ENCODE data around the gene ESRRA. TPM values are rescaled to one million over a fixed set of nuclear protein-coding genes. Genes with fewer than 3 reads are reported as not detected.

The ESRRA gene
- total and polyA plus RNA-seq, 9 of the 15 experiments (the other 6 are each of a cell fraction or from before 2014, with no cell fraction given), result 0.27 to 89.7 (median 23.7) TPM

- TF ChIP-seq SREBF1 (IDR thresholded peaks at IDR 0.05; ENCODE audit: borderline replicate concordance, low read depth, low read length), result no peak
- no peak for TF ChIP-seq MCM5 (IDR thresholded peaks at IDR 0.05; ENCODE audit: low read depth)
- TF ChIP-seq ZNF586 (CRISPR knock-in tag; conservative IDR thresholded peaks at IDR 0.05), result no peak
- no peak for TF ChIP-seq CBX3 (IDR thresholded peaks at IDR 0.05; ENCODE audit: borderline replicate concordance in 1 of 2, low read length in 2 of 2)
- TF ChIP-seq TCF15 (CRISPR knock-in tag; IDR thresholded peaks at IDR 0.05), result no peak
- no peak for TF ChIP-seq ZNF12 (CRISPR knock-in tag; IDR thresholded peaks at IDR 0.05)
- TF ChIP-seq GTF2E2 (tag; IDR thresholded peaks at IDR 0.05), result peak; percentile 83
- no peak for TF ChIP-seq STAT5A (IDR thresholded peaks at IDR 0.05; ENCODE audit: borderline replicate concordance, low read length)
- TF ChIP-seq FUS (optimal IDR thresholded peaks at IDR 0.05; ENCODE audit: low read depth, low read length), result no peak
- peak; percentile 35; the same call in 1 of the 2 replicates for TF ChIP-seq ETV1 (tag; conservative IDR thresholded peaks at IDR 0.05; ENCODE audit: low read depth)
- TF ChIP-seq MCM2 (IDR thresholded peaks at IDR 0.05; ENCODE audit: low read depth), result no peak
- TF ChIP-seq FIP1L1 (IDR thresholded peaks at IDR 0.05; ENCODE audit: low read depth, low read length, poor library complexity, severe bottlenecking), result no peak
- no peak for TF ChIP-seq ZNF224 (CRISPR knock-in tag; IDR thresholded peaks at IDR 0.05)
- no peak for TF ChIP-seq RBM22 (IDR thresholded peaks at IDR 0.05; ENCODE audit: low read depth, low read length, poor library complexity, severe bottlenecking)
- TF ChIP-seq ZFPM2 (CRISPR knock-in tag; IDR thresholded peaks at IDR 0.05), result 0 out of 2 replicates have a peak, but pooled peaks have one; percentile 44
- TF ChIP-seq ZBTB49 (CRISPR knock-in tag; IDR thresholded peaks at IDR 0.05; ENCODE audit: borderline replicate concordance), result no peak
- no peak for TF ChIP-seq ZNF740 (CRISPR knock-in tag; IDR thresholded peaks at IDR 0.05)
- no peak for TF ChIP-seq ZNF740 (tag; IDR thresholded peaks at IDR 0.05)
- peak; percentile 71; the same call in 1 of the 2 replicates for TF ChIP-seq ZFP91 (CRISPR knock-in tag; IDR thresholded peaks at IDR 0.05)
- no peak for TF ChIP-seq ZNF830 (CRISPR knock-in tag; IDR thresholded peaks at IDR 0.05)
- TF ChIP-seq ID3 (CRISPR knock-in tag; IDR thresholded peaks at IDR 0.05), result no peak
- peak; percentile 89 for TF ChIP-seq ID3 (tag; IDR thresholded peaks at IDR 0.05)
- TF ChIP-seq HDAC2 (IDR thresholded peaks at IDR 0.05), result peak; percentile 72
- TF ChIP-seq PTRF (tag; IDR thresholded peaks at IDR 0.05), result no peak
These were observed 830 bp upstream of the ESRRA start (continued) for GRCh38 chr11:64304316-64305072.
